Stimulated activated CD4-positive, alpha-beta T cell treated with anti-CD3 and anti-CD28 coated beads, Interleukin-4, amount 100 ng/mL, for 4 hours (primary cell): ENCODE data around the gene DST.

ENCODE experiments used
- DNase-seq, 2 experiments: peaks; one replicate each; pipeline ENCODE4 v3.0.0-alpha.2; 2020

DST gene

DNA sequence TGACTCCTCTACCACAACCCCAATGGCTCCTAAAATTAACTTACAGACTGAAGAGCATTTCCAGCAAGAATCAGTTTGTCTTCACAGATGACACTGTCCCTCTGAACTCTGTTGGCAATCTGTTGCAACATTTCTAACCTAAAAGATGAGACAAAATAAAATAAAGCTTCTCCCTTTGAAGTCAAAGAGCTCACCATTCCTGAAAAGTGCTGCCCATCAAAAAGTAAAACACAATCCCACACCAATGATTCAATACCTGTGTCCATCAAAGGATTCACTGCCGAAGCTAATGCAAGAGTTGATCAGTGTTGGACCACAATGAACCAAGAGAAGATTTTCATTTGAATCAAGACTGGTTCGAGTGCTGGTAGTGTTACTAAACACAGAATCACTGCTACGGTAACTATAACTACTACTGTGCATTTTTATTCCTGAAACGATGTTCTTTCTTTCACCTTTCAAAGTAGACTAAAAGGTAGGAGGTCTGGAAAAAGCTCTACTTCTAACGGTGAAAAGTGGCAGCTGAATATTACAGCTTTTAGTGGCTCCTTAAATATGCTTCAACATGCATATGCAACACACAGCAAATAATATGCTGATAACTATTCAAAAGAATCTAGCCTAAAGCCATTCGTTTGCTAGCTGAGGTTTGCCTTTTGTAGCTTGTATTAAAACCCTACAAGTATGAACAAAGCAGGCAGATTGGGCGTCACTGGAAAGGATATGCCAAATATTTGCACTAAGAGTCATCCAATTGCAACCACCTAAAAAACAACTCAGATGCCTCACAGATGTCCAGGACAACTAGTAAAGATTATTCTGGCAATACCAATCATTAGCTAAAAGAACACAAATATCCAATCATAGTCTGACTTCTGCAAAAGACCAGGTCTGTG lies at the start of gene DST:
Gene DST, minus strand, starts transcription at position 524 of the 896 bp plus-strand sequence.
- no peak for DNase-seq

- no peak for DNase-seq
Observed at GRCh38 chr6:56691814-56692213, 49.1 kb upstream of the DST start.

DNA sequence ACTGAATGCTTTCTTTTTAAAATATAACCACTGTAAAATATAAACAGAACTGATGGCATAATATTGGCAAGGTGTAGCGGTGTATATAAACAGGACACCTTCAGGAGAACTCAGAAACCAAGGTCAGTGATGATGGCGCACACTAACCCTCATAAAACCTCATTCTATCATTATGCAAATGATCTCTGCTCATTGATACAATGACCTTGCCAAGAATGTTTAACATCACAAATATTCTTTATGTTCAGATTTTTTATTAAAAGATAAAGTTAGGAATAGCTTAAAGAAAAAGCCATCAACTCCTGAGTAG lies 48.6 kb upstream of the DST start:
- DNase-seq, result no peak

DNA sequence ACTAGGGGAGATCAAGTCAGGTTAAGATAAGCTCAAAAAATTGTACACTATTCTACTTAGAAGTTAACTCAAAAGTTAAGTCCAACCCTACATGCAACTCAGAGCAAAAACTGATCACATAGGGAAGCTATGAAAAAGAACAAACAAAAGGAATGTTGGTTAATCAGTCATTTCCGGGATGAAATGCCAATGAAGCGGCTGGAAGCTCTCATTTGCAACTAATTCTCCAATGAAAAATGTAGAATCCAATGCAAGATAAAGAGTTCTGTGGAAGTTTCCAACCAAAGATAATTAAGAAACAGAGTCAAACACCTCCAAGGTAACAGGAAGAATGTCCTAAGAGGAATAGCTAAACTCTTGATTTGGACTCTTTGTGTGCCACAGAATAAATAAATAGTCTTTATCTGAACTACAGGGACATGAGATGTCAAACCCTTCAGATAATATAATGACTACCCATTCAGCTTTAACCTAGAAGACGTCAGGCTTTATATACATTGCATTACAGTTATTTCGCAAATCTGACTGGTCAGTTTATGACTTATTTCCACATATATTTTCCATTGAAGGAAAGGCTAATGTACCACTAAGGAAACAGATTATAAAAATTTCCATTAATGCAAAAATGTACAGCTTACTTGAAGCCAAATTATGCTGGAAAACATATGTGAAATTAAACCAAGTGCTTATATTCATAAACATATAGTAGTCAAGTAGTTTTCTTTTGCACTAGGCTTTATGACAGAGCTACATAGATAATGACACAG lies 48.0 kb upstream of the DST start:
- no peak for DNase-seq

- DNase-seq, result no peak
Observed at GRCh38 chr6:56689663-56690062, 47.0 kb upstream of the DST start.

DNA sequence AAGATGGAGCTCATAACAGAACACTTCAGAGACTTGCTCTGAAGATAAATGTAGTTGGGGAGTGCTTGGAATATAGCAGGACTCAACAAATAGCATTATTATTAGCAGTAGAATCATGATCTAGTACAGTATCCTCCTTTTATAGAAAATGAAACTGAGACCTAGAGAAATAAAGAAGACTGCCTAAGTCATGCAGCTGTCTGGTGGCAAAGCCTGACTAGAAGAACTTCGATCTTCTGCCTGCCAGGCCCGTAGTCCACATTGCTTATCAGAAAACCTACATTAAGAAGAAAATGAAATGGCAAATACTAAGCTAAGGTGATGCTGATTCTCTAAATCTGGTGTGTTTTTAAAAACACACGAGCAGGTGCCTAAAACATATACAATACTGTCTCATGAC lies 46.4 kb upstream of the DST start:
- DNase-seq, result no peak

- DNase-seq, result no peak
Observed at GRCh38 chr6:56688521-56688920, 45.8 kb upstream of the DST start.

GRCh38 chr6:56687551-56687950 lies 44.9 kb upstream of the DST start:
- no peak for DNase-seq

GRCh38 chr6:56686429-56686828 lies 43.7 kb upstream of the DST start:
- no peak for DNase-seq

- DNase-seq, result no peak
Observed at GRCh38 chr6:56685994-56686393, 43.3 kb upstream of the DST start.

DNA sequence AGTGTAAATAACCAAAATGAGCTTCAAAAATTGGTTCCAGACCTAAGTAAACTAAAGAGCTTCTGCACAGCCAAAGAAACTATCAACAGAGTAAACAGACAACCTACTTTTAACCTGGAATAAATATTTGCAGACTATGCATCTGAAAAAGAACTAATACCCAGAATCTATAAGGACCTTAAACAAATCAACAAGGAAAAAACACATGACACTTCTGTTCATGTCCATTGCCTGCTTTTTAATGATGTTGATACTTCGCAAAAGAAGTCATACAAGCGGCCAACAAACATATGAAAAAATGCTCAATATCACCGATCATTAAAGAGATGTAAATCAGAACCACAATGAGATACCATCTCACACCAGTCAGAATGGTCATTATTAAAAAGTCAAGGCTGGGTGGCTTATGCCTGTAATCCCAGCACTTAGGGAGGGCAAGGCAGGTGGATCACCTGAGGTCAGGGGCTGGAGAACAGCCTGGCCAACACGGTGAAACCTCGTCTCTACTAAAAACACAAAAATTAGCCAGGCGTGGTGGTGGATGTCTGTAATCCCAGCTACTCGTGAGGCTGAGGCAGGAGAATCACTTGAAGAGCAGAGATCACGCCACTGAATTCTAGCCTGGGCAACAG lies 42.5 kb upstream of the DST start:
- no peak for DNase-seq

DNA sequence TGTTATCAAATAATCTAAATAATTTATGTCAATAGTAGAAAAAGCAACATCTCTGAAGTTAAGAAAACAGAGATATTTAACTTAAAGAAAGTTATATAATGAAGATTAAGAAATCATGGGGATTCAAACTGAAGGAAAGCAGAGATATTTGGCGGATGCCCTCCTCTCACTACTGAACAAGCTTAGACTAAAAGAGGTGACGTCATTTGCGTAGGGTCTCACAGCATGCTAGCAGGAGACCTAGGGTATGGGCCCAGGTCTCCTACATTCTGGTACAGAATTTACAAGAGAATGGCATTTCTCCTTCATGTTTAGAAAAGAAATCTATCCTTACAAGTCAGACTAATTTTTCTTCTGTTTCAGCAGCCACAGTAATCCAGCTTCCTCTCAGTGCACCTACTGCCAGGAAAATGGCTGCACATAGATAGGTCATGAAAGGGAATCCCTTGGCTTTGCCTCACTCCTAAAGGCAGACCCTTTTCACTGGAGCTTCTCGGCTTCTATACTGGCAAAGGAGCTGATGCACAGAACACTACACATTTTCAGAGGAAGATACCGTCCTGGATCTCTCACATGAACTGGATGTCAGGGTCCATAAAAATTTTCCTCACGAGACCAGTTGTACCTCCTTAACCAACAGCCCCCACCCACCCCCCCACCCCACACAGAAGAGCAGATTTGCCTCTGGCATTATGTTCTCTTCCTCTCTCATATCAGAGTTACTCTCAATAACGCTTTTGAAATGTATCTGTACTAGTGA lies 41.8 kb upstream of the DST start:
- DNase-seq, result no peak

DNA sequence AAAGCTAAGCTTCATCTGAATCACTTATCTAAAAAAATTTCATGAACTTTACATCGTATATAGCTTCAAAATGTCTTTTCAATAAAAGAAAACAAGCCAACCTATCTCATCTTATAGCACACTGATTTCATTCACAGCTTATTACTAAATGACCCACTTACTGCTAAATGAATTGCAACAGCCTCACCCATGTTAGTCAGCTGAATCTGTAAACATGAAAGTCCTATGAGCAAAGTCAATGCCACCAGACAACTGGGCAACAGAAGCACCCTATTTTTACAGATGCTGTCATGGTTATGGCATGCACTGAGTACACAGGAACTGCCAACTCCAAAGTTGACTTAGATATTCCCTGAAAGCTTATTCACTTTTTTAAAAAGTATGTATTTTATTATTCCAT lies 41.2 kb upstream of the DST start:
- DNase-seq, result no peak

DNA sequence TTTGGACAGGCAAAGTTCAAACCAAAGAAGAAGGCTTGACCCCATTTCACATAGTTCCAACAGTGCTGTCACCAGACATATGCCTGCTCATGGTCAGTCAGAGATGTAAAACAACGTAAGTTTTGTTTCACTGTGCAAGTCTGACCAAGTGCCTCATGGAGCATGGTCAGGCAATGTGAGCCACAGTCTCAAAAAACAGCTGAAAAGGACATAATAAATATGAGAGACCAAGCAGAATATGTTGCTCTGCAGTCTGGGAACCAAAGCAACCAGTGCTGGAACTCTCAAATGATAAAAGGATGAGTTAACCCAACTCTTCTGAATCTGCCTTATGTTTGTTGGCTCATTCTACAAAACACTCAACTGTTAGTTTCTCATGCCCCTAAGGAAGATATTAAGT lies 39.9 kb upstream of the DST start:
- DNase-seq, result no peak

- no peak for DNase-seq
Observed at GRCh38 chr6:56677559-56677958, 34.9 kb upstream of the DST start.

DNA sequence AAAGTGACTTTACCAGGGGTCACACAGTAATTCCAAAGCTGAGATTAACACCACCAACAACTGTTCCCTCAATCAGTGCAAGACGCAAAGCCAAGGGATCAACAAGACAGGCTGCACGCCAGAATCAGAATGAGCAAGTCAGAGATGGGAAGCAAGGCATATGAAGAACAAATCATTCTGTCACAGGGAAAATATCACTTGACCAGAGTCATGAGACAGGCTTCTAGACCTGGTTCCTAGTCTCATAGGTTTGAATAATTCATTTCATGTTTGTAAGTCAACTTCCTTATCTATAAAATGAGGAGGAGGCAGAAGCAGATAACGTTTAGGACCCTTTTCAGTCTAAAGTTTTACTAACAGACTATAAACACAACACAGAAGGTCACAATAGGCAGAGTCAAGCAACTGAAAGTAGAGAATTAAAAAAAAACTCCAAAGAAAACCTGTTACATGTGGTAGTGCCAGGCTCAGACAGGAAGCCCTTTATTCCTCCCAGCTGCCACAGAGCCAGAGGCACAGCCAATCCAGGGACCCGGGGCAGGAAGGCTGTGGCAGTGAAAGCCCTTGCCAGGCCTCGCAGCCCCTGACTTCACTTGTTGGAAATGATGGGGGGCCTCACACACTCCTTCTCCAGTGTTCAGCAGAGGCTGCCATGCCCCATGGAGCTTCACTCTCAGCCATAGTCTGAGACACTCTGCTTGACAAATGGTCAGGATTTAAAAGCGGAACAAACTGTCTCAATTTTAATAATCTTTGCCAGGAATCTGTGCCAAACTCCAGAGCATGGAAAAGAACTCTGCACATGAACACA lies 29.2 kb upstream of the DST start:
- DNase-seq, result no peak

DNA sequence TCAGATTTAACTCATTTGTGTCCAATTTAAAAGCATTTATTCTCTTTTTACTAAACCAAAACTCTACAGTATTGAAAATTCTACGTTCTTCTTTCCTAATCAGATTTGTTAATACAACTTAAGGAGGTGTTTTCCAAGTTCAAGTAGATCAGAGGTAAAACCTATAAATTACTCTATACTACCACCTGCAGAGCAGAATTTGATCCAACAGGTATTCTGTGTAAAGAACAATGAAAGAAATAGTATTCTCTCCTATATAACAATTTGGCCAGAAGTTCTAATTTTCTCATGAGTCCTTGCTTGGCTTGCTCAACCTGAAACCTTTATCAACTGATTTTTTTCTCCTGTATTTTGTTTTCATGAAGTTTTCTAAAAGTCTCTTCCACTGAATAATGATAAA lies 28.5 kb upstream of the DST start:
- no peak for DNase-seq

DNA sequence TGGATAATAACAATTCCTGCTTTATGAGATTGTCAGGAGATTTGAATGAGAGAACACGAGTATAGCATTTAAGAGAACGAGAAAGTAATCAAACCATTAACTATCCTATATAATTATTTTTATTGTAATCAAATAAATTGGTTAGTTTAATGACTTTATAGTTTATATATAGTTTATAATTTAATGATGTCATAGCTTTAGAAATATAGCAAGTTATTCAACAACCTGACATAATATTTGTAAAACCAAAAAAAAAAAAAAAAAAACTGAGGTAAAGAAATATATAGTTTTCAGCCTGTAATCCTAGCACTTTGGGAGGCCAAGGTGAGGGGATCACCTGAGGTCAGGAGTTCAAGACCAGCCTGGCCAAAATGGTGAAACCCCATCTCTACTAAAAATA lies 26.4 kb upstream of the DST start:
- DNase-seq, result no peak

GRCh38 chr6:56668158-56668557 lies 25.5 kb upstream of the DST start:
- no peak for DNase-seq

DNA sequence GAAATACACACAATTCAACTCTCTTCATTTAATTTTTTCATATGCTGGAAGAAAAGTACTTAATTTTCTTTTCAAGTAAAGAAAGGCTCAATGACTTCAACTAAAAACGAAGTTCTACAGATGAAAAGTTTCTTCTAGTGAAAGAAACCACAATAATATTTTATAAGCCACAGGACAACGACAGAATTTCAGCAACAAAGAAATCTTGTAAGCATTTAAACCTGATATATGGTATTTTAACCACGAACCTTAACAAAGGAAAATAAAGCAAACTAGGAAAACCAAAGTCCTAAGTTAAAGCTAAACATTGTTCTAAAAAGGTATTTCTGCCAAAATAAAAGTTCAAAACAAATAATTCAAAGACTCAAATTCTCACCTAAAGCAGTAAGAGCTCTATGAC lies 24.6 kb upstream of the DST start:
- DNase-seq, result no peak

DNA sequence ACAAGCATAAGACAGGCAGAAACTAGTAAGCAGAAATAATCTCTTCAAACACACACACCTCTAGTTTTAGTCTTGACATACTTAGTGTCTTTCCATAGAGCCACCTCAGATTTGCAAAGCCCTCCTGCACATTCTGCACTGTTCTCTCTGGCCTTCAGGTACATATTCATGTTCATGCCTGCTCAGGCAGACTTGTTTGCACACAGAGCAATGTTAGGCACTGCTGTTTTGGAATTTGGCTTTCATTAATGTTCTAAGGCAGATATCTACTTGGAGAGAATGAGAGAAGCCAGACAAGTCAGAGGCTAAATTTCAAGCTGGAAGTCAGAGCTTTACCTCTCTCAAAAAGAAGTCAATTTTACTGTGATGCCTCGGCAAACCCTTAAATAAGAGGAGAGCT lies 21.3 kb upstream of the DST start:
- no peak for DNase-seq

DNA sequence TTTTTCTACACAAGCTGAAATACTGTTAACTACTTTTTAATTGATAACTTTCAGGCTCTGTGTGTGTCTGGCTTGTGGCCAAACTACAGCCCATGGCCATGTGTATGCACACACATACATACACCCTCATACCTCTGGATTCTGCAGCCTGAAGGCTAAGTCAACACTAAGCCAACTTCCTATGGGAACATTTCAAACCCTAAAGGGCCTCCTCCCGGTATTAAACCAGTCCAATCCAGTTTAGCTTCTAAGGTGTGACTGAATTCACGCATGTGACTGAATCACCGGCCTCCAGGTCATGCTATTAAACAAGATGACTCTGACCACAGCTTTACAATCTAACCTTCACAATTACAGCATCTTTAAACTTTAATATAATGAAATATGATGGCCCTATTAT lies 20.7 kb upstream of the DST start:
- no peak for DNase-seq
